Globus pallidus (tissue), 1 donor: Measurements from ENCODE around the gene PTH1R.
"Not testable (repeated sequence)": the region's sequence is repeated elsewhere in the genome, so short reads cannot be mapped to it uniquely, and the experiment has no call there.

Experiments used
- DNase-seq: peaks from one replicate; pipeline ENCODE4 v3.0.0-alpha.2; 2015; ENCODE audit warnings: low spot score

Gene PTH1R

DNA sequence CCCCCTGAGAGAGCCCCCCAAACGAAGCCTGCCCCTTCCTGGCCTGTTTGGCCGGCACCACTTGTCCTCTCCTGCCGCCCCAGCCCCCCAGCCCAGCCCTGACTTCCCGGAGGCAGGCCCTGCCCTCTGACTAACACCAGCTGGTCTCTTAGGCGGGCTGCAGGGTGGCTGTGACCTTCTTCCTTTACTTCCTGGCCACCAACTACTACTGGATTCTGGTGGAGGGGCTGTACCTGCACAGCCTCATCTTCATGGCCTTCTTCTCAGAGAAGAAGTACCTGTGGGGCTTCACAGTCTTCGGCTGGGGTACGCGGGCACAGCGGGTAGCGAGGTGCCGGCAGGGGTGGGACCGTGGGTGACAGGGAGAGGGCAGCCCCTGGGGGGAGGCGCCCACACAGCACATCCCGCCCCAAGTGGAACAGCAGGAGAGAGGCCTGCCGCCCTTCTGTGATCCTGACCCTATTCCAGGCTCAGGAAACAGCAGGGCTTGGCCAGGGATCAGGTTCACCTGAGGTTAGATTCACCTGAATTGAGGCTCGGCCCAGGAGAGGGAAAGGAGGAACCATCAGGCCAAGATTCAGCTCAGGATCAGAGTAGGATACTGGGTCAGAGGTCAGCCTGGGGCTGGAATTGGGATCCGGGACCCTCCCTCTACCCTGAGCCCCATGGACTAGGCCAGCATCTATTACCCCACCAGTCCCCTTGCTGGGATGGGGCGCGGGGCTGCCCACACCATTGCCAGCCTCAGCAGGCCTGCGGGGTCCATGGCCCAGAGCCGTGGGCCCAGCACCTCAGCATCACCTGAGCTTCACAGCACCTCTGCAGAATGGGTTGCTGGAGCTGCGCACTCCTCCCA lies 21.9 kb downstream of the PTH1R start:
- DNase-seq: no peak

DNA sequence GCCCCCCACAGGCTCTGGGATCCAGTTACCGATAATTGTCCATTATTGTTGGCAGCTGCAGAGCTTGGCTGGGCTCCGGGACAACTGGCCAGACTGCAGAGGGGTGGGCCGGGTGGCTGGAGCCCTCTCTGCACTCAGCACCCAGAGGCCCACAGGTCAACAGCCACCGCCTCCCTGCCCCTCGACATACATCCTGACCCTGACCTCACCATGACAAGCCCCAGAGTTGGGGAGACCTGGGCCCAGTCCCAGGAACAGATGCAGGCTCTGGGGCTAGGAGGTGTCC lies 22.4 kb downstream of the PTH1R start:
- DNase-seq: peak; percentile 46

DNA sequence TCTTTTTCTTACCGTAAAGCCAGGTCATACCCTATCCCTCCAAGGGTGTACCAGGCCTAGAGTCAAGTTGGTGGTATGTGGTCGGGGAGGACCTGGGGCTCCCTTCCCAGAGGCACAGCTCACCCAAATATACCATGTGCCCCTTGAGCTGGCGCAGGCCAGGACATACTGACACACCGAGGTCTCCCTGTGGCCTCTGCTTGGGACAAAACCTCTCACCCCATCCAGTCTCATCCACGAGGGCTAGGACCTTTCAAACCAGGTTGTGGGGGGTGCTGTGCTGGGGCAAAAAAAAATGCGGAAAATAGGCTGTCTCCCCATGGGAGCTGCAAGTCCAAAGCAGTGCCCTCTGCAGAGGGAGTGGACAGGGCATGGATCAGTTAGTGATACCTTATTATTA lies 22.8 kb downstream of the PTH1R start:
- DNase-seq: no peak

DNA sequence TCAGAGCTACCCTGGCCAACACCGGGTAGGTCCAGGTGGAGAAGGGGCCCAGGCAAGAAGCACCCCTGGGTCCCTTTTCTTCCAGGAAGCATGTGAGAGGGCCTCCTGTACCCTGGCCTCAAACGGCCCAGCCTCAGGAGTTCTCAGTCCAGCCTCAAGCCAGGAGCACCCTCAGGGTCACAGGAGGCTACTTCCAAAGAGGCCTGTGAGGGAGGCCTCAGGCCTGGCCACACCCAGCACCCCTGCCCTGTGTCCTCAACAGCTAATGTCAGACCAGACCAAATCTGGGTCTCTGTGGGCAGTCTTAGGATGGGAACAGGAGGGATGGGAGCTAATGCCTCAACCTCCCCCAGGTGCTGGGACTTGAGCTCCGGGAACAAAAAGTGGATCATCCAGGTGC lies 23.5 kb downstream of the PTH1R start:
- no peak for DNase-seq

DNA sequence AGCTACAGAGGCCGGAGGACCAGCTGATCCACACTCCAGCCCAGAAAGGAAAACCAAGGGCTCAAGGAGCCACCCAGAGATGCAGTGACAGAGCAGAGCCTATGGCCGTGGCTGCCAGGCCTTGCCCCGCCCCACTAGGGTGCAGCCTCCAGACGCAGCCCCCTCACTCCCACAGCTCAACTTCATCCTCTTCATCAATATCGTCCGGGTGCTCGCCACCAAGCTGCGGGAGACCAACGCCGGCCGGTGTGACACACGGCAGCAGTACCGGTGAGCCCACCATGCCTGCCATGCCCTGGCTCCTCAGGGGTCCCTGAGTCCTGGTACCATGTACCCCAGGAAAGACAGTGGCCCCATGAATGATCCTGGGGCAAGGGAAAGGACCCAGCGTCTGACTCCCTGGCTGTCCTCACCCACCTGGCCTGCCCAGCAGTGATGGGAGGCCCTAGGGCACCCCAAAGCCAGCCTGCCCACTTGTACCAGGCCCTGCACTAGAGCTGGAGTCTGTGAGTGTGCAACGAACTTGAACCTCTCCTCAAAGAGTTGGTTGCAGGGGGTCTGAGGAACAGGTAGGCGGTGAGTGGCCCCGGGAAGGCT lies 24.2 kb downstream of the PTH1R start:
- no peak for DNase-seq

DNA sequence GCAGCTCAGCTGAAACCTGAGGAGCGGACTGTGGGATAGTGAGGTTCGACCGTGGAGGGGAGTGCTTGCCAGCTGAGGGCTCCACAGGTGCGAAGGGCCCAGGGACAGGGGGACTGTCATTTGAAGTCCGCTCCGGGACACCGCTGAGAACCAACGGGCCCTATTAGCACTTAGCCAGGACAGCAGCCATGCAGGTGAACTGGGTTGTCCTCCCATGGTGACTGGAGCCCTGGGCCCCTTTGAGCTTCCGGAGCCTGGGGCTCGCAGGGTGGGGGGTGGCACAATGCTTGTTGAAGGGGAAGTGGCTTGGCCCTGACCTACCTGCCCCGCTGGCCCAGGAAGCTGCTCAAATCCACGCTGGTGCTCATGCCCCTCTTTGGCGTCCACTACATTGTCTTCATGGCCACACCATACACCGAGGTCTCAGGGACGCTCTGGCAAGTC lies 24.7 kb downstream of the PTH1R start:
- no peak for DNase-seq

DNA sequence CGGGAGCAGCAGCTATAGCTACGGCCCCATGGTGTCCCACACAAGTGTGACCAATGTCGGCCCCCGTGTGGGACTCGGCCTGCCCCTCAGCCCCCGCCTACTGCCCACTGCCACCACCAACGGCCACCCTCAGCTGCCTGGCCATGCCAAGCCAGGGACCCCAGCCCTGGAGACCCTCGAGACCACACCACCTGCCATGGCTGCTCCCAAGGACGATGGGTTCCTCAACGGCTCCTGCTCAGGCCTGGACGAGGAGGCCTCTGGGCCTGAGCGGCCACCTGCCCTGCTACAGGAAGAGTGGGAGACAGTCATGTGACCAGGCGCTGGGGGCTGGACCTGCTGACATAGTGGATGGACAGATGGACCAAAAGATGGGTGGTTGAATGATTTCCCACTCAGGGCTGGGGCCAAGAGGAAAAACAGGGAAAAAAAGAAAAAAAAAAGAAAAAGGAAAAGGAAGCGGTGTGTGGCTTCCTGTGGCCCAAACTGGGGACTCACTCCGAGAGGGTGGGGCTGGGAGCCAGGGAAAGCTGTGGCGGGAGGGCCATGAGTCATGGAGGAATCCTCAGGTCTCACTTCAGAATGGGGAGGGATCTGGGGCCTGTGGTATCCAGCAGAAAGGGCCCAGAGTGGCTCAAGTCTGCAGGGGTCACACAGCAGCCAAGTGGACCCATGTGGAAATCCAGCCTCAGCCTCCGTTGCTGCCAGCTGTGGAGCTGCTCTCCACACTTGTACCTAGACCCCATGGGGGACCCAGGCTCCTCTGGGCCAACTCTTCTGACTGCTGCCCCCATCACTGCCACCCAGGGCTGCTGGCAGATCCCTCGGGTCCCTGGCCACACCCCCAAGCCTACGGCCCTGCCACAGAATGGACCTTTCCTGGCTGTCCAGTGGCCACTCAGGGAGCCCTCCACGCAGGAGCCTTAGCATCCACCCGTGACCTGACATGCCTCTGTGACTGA lies 26.1 kb downstream of the PTH1R start:
- no peak for DNase-seq

DNA sequence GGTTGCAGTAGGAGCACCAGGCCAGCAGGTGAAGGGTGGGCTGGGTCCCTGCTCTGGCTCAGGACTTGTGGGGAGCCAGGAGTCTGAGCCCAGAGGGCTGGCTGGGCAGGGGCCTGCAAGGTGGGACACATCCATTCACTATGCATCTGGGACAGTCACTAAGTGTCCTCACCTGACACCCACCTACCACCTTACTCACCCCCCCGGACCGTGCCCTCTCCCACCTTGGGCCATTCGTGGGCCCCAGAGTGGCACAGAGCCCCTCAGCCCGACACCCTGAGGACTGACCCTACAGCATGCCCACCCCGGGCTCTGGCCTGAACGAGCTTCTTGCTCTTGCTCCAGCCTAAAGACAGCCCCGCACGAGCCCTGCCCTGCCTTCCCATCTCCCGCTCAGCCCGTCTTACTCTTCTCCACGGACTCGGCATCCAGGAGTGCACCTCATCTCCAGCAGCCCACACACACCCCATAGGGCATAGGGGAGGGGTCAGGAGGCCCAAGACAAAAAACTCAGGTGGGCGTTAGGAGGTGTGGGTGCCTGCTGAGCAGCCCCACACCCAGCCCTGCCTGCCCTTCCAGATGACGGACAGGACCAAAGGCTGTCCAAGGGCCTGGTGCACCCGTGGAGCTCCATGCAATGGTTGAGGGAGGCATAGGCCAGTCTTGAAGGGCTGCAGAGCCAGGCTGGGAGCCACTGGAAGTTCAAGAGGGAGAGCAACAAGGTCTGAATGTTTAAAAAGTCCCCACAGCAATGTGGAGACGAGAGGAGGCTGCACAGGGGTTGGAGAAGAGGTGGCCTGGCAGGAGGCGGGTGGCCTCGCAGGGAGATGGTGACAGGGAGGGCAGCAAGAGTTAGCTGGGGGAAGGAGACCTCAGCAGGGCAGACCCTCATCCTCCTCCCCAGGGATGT lies 27.0 kb downstream of the PTH1R start:
- DNase-seq: no peak

DNA sequence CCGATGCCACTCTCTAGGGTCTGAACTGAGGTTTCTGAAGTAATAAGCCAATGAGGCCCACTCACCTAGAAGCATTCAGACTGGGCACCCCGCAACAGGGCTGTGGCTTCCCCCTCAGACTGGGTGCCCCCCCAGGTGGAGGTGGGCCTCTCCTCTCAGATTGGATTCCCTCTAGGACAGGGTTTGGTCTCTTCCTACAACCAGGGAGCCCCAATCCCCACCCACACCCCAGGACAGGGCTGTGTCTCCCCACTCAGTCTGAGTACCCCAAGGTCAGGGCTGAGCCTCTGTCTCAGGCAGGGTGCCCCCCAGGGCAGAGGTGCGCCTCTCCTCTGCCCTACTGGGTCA lies 27.7 kb downstream of the PTH1R start:
- no peak for DNase-seq

DNA sequence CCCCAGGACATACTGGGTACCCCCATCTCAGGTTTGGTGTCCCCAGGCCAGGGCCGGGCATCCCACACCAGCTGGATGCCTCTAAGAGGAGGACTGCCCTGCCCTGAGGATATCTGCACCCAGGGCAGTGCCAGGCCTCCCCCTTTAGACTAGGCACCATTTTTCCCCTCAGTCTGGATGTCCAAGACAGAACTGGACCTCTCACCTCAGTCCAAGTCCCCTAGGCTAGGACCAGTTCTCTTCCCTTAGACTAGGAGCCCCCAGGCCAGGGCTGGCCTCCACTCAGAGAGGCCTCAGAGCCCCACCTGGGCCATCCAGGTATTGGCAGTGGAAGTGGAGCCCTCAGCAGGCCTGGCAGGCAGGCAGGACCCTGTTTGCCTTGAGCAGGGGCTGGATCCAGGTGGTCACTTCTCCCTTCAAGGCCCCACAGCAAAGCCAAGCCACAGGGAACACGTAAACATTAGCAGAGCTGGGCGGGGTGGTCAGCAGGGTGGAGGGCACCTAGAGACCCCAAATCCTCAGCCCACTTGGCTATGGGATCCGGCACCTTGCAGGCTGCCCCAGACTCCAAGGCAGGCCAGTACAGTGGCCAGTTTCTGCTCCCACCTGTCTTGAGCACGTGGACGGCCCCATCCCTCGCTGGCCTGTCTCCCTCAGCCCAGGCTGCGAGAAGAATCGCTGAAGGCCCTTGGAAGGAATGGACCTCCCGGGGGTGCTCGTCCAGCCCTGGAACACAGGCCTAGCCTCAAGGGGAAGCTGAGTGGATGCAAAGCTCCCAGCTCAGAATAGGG lies 28.3 kb downstream of the PTH1R start:
- no peak for DNase-seq

DNA sequence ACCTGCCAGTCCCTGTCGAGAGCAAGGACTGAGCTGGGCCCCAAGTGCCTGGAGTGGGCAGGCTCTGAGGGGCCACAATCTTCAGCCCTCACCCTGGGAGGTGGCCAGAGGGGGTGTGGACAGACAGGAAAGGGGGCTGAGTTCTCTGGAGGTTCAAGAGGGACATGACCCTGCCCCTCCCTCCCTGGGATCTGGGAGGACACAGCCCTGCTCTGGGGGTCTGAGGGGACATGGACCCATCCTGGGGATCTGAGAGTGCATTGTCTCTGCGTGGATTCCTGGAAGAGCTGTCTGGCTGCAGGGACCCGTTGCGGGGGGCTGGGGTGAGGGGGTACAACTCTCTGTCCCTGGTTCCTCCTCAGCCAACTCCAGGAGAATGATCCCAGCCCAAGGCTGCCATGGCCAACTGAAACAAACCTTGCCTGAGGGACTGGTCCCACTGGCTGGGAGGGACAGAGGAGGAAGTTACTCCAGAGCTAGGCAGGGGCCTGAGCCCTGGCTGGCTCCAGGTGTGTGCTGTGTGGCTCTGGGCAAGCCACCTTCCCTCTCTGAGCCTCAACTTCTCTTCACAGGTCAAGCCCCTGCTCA lies 29.0 kb downstream of the PTH1R start:
- no peak for DNase-seq

DNA sequence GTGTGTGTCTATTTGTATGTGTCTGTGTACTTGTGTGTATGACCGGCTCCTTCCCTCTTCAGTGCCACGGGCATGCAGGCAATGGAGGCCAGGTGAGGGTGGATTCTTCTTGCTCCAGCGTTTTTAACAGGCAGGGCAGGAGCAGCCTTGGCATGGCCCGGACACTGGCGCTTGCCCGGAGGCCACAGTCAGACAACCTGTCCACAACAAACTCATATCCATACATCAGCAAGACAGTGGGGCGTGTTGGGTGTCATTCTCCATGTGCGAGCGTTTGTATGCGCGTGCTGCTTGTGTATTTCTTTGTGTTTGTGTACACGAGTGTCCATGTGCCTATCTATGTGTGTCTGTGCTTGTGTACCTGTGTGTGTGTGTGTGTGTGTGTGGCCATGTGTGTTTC lies 29.8 kb downstream of the PTH1R start:
- no peak for DNase-seq

DNA sequence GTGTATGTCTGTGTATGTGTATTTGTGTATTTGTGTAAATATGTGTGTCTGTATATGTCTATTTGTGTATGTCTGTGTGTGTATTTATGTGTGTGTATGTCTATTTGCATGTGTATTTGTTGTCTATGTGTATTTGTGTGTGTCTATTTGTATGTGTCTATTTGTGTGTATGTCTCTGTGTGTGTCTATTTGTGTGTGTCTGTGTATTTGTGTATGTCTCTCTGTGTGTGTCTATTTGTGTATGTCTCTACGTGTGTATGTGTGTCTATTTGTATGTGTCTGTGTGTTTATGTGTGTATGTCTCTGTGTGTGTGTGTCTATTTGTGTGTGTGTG lies 30.4 kb downstream of the PTH1R start:
- no peak for DNase-seq

DNA sequence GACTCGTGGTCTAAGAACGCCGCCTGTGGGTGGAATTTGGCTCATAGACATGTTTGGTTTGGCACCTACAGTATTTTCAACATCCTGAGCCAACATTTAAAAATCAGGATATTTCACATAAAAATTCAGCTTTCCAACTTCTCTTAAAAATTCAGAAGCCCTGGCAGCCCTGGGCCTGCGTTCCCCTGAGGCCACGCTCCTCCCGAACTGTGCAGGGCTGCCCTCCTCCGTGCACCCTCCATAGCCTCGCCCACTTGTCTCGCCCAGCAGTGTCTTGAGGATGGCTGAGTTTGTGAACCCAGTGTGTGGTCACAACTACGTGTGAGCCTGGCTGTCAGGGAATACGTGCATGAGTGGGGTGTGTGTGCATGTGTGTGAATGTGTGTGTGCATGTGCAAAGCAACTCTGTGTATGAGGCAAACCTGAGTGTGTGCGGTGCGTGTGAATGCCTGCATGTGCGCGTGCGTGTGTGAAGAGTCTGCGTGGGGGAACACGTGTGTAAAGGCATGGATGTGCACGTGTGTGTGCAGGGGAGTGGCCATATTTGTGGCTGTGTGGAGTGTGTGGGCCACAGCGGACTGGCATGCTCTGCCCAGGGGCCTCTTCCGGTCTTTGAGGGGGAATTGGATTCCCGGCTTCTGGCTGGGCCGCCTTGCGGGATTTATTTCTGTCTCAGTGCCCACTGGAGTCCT lies 30.9 kb downstream of the PTH1R start:
- no peak for DNase-seq

DNA sequence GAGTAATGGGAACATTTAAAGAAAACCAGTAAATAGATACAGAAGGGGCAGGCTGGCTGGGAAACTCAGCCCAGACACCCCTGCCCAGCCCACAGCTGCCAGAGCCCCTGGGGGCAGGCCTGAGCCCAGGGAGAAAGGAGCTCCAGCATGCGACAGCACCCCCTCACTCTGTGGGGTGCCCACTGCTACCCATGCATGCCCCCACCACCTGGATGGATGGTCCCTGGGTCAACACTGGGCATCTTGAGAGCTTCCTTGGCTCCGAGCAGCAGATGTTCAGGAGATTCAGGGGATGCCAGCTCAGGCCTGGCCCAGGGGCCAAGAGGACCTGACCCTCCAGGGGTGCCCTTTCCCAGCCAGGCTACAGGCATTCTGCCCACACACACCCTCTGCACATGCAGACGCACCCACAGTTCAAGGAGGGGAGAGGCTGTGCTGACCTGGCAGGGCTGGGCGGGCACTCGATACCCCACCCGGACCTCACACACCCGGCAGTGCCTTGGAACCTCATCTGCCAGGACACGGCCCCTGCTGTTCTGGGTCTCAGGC lies 31.5 kb downstream of the PTH1R start:
- no peak for DNase-seq

DNA sequence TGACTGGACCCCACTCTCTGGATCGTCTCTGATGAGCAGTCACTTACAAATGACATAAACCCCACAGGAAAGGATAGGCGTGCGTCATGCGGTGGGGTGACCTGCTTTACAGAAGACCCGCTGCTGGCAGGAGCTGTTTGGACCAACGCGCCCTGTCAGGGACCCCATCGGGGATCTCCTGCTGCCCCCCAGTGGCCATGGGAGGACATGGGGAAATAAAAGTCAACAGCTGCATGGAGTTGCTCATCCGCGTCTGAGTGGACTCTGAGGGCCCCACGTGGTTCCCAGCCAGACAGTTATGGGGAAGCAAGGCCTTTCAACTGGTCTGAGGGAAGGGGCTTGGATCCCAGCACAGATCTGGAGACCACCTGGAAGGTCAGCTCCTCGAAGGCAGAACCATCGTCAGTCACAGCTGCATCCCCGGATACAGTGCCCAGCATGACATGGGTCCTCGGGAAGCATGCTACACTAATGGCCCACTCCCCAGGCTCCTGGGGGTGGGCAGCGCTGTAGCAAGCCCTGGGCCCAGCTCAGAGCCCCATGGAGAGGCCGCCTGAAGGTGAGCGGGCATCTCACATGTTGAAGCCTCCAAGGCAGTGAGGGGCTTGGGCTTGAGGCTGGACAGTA lies 32.1 kb downstream of the PTH1R start:
- peak; percentile 78 for DNase-seq

DNA sequence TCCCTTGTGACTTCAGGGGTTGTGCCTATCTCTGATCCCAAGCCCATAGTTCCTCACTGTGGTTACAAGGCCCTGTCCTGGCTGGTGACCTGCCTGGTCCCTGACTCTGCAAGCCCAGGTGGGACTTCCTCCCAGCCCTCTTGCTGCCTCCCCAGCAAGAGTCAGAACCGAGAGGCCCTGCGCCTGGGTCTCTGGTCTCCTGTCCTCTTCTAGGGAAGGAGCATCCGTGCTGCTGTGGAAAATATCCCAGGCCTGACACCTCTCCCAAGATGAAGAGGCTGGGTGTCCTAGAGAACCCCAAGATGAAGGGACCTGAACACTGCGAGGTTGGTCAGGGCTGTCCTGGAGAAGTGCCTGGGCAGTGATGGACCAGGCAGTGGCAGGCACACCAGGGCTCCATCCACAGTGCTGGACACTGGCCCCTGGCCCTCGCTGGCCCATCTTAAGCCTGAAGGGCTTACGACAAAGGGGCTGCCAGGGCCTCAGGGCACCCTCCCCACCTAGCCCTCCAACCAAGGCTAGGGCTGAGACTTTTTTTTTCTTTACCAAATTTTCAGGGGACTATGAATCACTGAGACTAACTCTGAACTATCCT lies 32.7 kb downstream of the PTH1R start:
- DNase-seq: no peak

DNA sequence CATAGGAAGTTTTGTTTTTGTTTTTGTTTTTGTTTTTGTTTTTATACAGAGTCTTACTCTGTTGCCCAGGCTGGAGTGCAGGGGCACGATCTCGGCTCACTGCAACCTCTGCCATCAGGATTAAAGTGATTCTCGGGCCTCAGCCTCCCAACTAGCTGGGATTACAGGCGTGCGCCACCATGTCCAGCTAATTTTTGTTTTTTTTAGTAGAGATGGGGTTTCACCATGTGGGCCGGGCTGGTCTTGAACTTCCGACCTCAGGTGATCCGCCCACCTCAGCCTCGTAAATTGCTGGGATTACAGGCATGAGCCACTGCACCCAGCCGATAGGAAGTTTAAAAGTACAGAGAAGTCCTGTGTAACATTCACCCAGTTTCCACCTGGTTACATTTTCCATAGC lies 33.4 kb downstream of the PTH1R start:
- DNase-seq: not testable (repeated sequence)

DNA sequence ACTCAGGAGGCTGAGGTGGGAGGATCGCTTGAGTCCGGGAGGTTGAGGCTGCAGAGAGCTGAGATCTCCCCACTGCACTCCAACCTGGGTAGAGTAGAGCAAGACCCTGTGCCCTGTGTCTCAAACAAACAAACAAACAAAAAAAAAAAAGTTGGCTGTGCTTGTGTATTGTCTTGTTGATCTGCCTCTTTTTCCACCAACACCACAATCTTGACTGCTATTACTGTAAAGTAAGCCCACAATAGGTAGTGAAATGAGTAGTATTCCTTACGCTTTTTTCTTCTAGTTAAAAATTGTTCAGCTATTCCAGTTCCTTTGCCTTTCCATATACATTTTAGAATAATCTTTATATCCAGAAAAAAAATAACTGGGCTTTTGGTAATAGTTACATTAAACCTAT lies 35.5 kb downstream of the PTH1R start:
- DNase-seq: no peak
